Measurements from ENCODE around the gene GGT7. TPM values are rescaled to one million over a fixed set of nuclear protein-coding genes. Genes with fewer than 3 reads are reported as not detected.

The GGT7 gene
- total RNA-seq, 4 donors from 2014 or later, result 8.5 to 13.2 (median 11.2) TPM

DNA sequence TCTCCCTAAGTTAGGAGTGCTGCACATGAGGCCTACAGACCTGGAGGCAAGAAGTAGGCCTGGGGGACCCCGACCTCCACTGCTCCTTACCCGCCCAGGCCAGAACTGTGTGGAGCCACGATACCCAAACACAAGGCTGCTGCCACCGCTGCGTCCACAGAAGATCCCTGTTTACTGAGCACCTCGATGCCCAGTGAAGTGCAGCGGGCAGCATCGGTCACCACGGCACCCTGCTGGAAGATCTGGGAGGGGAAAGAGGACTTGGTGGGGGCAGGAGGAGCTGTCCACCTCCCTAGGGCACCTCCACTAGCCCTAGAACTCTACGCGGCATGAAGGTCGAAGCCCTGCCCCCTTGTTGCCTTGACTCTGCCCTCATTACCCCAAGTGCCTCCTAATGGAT, 9.9 kb downstream of the GGT7 start:
- DNase-seq (ENCODE audit: low spot score) (no peak), ATAC-seq (ENCODE audit: low FRiP score) (no peak)
- TF ChIP-seq, protein P1, sequence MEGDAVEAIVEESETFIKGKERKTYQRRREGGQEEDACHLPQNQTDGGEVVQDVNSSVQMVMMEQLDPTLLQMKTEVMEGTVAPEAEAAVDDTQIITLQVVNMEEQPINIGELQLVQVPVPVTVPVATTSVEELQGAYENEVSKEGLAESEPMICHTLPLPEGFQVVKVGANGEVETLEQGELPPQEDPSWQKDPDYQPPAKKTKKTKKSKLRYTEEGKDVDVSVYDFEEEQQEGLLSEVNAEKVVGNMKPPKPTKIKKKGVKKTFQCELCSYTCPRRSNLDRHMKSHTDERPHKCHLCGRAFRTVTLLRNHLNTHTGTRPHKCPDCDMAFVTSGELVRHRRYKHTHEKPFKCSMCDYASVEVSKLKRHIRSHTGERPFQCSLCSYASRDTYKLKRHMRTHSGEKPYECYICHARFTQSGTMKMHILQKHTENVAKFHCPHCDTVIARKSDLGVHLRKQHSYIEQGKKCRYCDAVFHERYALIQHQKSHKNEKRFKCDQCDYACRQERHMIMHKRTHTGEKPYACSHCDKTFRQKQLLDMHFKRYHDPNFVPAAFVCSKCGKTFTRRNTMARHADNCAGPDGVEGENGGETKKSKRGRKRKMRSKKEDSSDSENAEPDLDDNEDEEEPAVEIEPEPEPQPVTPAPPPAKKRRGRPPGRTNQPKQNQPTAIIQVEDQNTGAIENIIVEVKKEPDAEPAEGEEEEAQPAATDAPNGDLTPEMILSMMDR (IDR thresholded peaks at IDR 0.05), result no peak

DNA sequence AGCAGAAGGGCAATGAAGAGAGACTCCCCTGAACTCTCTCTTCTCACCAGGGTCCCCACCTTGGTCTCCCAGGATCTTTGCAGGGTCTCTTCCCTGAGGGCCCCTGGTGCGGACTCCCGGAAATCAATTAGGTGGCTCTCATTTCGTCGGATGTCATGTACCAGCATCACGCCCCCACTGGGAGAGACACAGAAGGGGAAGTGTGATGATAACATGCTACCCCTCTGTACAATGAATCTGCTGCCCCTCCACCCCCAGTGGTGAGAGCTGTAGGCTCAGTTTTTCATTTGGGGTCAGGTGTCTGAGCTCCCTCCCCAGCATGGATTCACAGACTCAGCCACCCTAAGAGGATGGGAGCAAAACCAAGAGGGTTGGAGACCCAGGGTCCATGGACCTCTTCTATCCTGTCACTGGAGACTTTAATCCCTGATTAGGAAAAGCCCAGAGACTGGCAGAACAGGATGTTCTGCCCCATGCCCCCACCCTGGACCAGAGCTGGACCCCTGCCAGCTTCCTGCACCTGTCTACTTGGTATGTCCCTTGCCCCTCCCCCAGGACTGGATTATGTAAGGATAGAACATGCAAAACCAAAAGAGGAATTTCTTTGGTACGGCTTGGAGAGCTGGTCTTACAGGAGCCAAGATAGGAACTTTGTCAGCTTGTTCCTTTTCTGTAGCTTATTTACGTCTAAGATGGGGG, 11.1 kb downstream of the GGT7 start:
- no peak for DNase-seq (ENCODE audit: low spot score)
- TF ChIP-seq, protein P1 (IDR thresholded peaks at IDR 0.05), result no peak
- no peak for ATAC-seq (ENCODE audit: low FRiP score)

- ATAC-seq (ENCODE audit: low FRiP score) (no peak), DNase-seq (ENCODE audit: low spot score) (no peak)
- TF ChIP-seq, protein P1 (IDR thresholded peaks at IDR 0.05), result no peak
Measured at GRCh38 chr20:34859826-34860545, 12.7 kb downstream of the GGT7 start.

- TF ChIP-seq, protein P1 (IDR thresholded peaks at IDR 0.05), result no peak
- ATAC-seq (ENCODE audit: low FRiP score) (no peak), DNase-seq (ENCODE audit: low spot score) (no peak)
Measured at GRCh38 chr20:34859367-34859766, 13.3 kb downstream of the GGT7 start.

GRCh38 chr20:34852298-34852697, 20.4 kb downstream of the GGT7 start:
- ATAC-seq (ENCODE audit: low FRiP score) (no peak), DNase-seq (ENCODE audit: low spot score) (no peak)
- TF ChIP-seq, protein P1 (IDR thresholded peaks at IDR 0.05), result no peak

DNA sequence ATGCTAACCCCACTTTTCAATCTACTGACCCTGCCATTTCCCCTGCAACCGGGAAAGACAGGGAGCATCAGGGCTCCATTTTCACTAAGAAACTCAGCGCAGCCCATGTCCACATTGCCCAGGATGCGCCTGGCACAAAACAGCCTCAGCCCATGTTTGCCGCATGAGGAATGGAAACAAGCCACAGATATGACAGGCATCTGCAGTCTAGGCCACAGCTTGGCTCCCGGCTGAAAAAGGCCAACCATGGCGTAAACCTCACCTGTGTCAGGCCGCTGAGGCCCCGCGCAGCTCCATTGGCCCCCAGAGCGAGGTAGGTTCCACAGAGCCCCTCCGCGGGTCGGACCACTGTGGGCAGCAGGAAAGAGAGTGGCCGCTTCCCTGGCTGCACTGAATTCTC, 21.7 kb downstream of the GGT7 start:
- ATAC-seq (ENCODE audit: low FRiP score), result no peak
- TF ChIP-seq, protein P1 (IDR thresholded peaks at IDR 0.05), result no peak
- no peak for DNase-seq (ENCODE audit: low spot score)

DNA sequence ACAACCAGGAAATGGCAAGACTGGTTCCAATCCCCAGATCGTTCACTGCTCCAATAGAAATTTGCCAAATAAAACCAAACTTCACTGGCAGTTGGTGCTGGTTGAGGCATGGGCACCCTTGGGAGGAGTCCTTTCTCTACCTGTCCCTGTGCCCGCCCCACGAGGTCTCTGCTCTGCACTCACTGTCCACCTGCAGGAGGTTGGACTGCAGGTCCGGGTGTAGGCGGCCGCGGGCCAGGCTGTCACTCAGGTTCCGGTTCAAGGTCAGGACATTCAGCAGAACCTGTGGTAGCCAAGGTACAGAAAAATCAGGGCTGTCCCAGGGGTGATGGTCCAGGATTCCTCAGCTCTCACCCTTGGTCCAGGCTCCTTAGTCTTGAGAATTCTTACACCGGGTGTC, 22.9 kb downstream of the GGT7 start:
- ATAC-seq (ENCODE audit: low FRiP score), result no peak
- TF ChIP-seq, protein P1 (IDR thresholded peaks at IDR 0.05), result no peak
- DNase-seq (ENCODE audit: low spot score), result no peak

Measured in omental fat pad (tissue), 4 donors.